Prostate gland (tissue), 2 donors: Measurements from ENCODE around the gene SAP30L.
A peak's percentile ranks its signal among the peaks of the same experiment; 100 is the strongest.

Experiments used
- CTCF ChIP-seq, 4 experiments: fragments of 200-600 bp in 2 of 4; fragments of 450-650 bp in 2 of 4; sonication (generic) in 2 of 4; IDR thresholded peaks; 1 replicate in 3 of 4; 2 replicates in 1 of 4; pipeline ENCODE4 v1.5.1; 2016 to 2019; ENCODE audit warnings: antibody characterized with exemption in 4 of 4, mild to moderate bottlenecking in 2 of 4, moderate library complexity in 2 of 4
- POLR2AphosphoS5 ChIP-seq: sonication (generic); formaldehyde crosslinking; IDR thresholded peaks from one replicate; pipeline ENCODE4 v1.6.1; 2017; ENCODE audit warnings: antibody characterized with exemption

- TF ChIP-seq CTCF (IDR thresholded peaks at IDR 0.05) (peak in 1 of 4 experiments; percentile 25), POLR2AphosphoS5 (peak; percentile 97)
These were observed at the start of gene SAP30L for GRCh38 chr5:154445422-154446194.
